Adrenal gland (tissue), 12 donors: ENCODE data around the gene ASPN. TPM values are rescaled to one million over a fixed set of nuclear protein-coding genes. Genes with fewer than 3 reads are reported as not detected.

Source experiments
- DNase-seq, 7 donors: peaks; one replicate each; pipeline ENCODE4 v3.0.0-alpha.2; 2019 to 2020
- H3K27ac ChIP-seq, 5 donors: fragments of 200-600 bp; sonication (generic) in 4 of 5; 1 replicate in 3 of 5; 2 replicates in 2 of 5; pipeline versions ENCODE4 v1.5.1 to v1.8.0; 2016 to 2020; ENCODE audit warnings: mild to moderate bottlenecking in 1 of 5
- H3K27me3 ChIP-seq: fragments of 200-600 bp; 2 replicates; pipeline ENCODE4 v1.8.0; 2021
- H3K36me3 ChIP-seq, 2 donors: fragments of 200-600 bp; replicated peaks in 1 of 2; 1 replicate in 1 of 2; 2 replicates in 1 of 2; pipeline versions ENCODE4 v1.5.1 to v1.8.0; 2018 to 2022
- H3K4me1 ChIP-seq, 2 donors: fragments of 200-600 bp; replicated peaks in 1 of 2; 1 replicate in 1 of 2; 2 replicates in 1 of 2; pipeline versions ENCODE4 v1.5.1 to v1.8.0; 2018 to 2021
- H3K4me3 ChIP-seq, 4 donors: fragments of 200-600 bp; sonication (generic) in 3 of 4; one replicate each; pipeline ENCODE4 v1.5.1; 2016 to 2018
- H3K9me3 ChIP-seq, 3 donors: fragments of 200-600 bp; sonication (generic) in 1 of 3; replicated peaks in 1 of 3; 1 replicate in 2 of 3; 2 replicates in 1 of 3; pipeline versions ENCODE4 v1.5.1 to v1.8.0; 2016 to 2021
- POLR2A ChIP-seq, 2 donors: fragments of 450-650 bp; IDR thresholded peaks; one replicate each; pipeline ENCODE4 v1.6.1; 2017; ENCODE audit warnings: antibody characterized with exemption in 2 of 2, mild to moderate bottlenecking in 2 of 2, moderate library complexity in 1 of 2
- WGBS, 4 donors: extraction: QIAGEN DNeasy Blood & Tissue Kit in 2 of 4; methylation state at CpG; one replicate each; pipeline versions ENCODE4 v1.1.5 to v1.1.7; 2013 to 2017; 5-methylcytosine and 5-hydroxymethylcytosine counted together
- intact Hi-C, 2 donors: fragments of 100-400 bp; cut with DNase I; formaldehyde crosslinking; loops; one replicate each; pipeline versions ENCODE4 v1.14.1 to v1.15.0; 2022 to 2023
- polyA plus RNA-seq, 3 donors: library from polyadenylated mRNA; stranded (reverse); fragments of 200-250 nt in 2 of 3; fragments of 350-450 nt in 1 of 3; fragmentation: Illumina TruSeq in 1 of 3; extraction: RNeasy Lipid Tissue Mini Kit (QIAGEN cat#74804) in 1 of 3; gene quantifications; one replicate each; pipeline ENCODE4 v1.2.3, GENCODE V29; 2013 to 2014
- total RNA-seq, 9 donors: library from RNA; depleted of rRNA in 4 of 9; stranded (reverse); fragments of >200 nt in 4 of 9; fragments of 120-200 nt in 1 of 9; fragmentation: NEBNext Ultra II Directional in 1 of 9; extraction: Animal tissue kit (Norgen Biotek cat#: 25700) in 1 of 9; gene quantifications; one replicate each; pipeline versions ENCODE4 v1.1.0 to v1.2.4, GENCODE V29; 2013 to 2023
- TF ChIP-seq, protein P1 (sequence below), 6 experiments: fragments of 450-650 bp in 4 of 6; fragments of 200-600 bp in 2 of 6; sonication (generic) in 1 of 6; IDR thresholded peaks; 1 replicate in 5 of 6; 2 replicates in 1 of 6; pipeline versions ENCODE4 v1.5.1 to v1.8.0; 2016 to 2021; ENCODE audit warnings: antibody characterized with exemption in 6 of 6, mild to moderate bottlenecking in 2 of 6, moderate library complexity in 1 of 6
- donor health status: healthy with polysubstance abuse.
- donor health status: Bipolar disorder and iron deficiency.
- donor health status: DM: yes; HTN: yes; CAD: no.
- donor health status: DM: no; HTN: no; CAD: no.
- donor health status: DM: no; HTN: no; CAD: no.
- donor health status: DM: yes; HTN: yes; CAD: no.

Gene ASPN
- total and polyA plus RNA-seq, 12 donors: 1.7 to 12.4 (median 5.4) TPM

DNA sequence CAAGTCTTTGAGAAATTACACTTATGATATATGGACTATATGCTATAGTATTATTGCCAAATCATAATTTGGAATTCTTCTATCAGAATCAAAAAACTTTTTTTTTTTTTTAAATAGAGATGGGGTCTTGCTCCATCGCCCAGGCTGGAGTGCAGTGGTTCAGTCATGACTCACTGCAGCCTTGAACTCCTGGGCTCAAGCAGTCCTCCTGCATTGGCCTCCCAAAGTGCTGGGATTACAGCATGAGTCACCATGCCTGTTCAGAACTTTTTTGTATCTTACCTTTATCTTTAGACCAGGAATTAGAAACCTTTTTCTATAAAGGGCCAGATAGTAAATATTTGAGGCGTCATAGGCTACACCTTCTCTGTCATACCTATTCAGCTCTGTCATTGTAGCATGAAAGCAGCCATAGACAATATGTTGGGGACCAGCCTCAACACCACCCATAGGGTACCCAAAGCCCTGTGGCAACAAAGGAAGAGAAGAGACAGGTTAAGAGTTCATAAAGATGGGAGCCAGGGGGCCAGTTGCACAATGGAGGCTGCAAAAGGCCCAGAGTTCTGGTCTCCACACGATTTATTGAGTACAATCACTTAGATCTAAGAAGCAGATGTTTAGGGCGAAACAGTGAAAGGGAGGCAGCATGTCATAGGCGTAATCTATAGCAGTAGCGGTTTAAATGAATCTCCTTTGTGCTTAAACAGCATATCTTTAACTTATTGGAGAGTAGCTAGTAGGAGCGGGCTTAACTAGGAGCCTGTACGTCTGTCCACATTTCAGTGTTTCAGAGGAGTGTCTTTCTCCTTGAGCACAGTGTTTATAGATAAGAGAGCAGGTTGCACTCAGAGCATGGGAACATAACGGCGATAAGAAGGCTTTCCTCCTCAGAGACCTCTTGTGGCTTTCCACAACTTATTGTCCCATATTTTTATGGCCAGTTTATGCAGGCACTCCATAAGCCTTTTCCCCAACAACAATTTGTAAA lies 41.0 kb upstream of the ASPN start:
- TF ChIP-seq, protein P1, sequence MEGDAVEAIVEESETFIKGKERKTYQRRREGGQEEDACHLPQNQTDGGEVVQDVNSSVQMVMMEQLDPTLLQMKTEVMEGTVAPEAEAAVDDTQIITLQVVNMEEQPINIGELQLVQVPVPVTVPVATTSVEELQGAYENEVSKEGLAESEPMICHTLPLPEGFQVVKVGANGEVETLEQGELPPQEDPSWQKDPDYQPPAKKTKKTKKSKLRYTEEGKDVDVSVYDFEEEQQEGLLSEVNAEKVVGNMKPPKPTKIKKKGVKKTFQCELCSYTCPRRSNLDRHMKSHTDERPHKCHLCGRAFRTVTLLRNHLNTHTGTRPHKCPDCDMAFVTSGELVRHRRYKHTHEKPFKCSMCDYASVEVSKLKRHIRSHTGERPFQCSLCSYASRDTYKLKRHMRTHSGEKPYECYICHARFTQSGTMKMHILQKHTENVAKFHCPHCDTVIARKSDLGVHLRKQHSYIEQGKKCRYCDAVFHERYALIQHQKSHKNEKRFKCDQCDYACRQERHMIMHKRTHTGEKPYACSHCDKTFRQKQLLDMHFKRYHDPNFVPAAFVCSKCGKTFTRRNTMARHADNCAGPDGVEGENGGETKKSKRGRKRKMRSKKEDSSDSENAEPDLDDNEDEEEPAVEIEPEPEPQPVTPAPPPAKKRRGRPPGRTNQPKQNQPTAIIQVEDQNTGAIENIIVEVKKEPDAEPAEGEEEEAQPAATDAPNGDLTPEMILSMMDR (IDR thresholded peaks at IDR 0.05): no peak
- no peak for TF ChIP-seq POLR2A (IDR thresholded peaks at IDR 0.05)
- Histone ChIP-seq H3K4me1 (no peaks in the 10 kb centered on the region), H3K9me3 (no peaks in the 10 kb centered on the region), H3K27me3 (no peaks in the 10 kb centered on the region), H3K36me3 (no peaks in the 10 kb centered on the region), H3K27ac (no peak overlapping the region), H3K4me3 (no peak overlapping the region)
- WGBS, 4 donors: 67 to 75% (median 72%) methylated on average over 10 of the region's 10 CpGs
- DNase-seq: peak in 5 of 7 donors; percentile 25 to 49 (median 32)
- intact Hi-C loops: no loop called here

DNA sequence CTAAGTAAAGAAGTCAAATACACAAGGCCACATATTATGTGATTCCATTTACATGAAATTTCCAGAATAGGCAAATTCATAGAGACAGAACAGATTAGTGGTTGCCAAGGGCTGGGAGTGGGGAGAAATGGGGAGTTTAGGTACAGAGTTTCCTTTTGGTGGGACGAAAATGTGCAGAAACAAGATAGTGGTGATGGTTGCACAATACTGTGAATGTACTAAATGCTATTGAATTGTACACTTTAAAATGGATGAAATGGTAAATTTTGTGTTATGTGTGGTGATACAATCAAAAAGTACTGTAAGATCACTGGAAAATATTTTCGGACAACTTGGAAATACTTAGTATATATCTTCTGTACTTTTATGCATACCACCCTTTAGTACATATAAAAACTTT lies 38.5 kb upstream of the ASPN start:
- TF ChIP-seq, protein P1 (IDR thresholded peaks at IDR 0.05): no peak
- TF ChIP-seq POLR2A (IDR thresholded peaks at IDR 0.05): no peak
- DNase-seq: no peak
- 92 to 93% (median 93%) methylated on average over 2 of the region's 2 CpGs for WGBS, 4 donors
- Histone ChIP-seq H3K27me3 (no peaks in the 10 kb centered on the region), H3K4me1 (no peaks in the 10 kb centered on the region), H3K27ac (no peak overlapping the region), H3K36me3 (no peaks in the 10 kb centered on the region), H3K4me3 (no peak overlapping the region), H3K9me3 (no peaks in the 10 kb centered on the region)
- intact Hi-C loops: no loop called here

DNA sequence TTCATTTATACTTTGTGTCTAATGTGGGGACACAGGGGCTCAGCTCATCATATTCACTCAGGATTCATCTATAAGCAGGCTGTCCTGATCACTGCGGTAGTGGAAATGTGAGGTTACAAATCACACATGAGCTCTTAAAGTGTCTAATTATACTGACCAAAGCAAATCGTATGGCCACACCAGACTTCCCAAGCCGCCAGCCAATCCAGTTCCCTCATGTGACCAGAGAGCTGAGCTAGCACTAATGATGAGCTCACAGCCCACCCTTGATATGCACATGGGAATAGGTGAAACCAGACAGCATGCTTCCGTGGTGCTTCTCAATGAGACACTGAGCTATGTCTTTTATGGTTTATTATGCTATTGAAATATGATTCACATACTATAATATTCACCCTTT lies 35.9 kb upstream of the ASPN start:
- Histone ChIP-seq H3K9me3 (no peaks in the 10 kb centered on the region), H3K36me3 (no peaks in the 10 kb centered on the region), H3K4me1 (no peaks in the 10 kb centered on the region), H3K27ac (no peak overlapping the region), H3K27me3 (no peaks in the 10 kb centered on the region), H3K4me3 (no peak overlapping the region)
- 86 to 94% (median 91%) methylated on average over 3 to 4 of the region's 4 CpGs for WGBS, 4 donors
- DNase-seq: no peak
- intact Hi-C loops: no loop called here
- TF ChIP-seq POLR2A (IDR thresholded peaks at IDR 0.05): no peak
- TF ChIP-seq, protein P1 (IDR thresholded peaks at IDR 0.05): no peak

DNA sequence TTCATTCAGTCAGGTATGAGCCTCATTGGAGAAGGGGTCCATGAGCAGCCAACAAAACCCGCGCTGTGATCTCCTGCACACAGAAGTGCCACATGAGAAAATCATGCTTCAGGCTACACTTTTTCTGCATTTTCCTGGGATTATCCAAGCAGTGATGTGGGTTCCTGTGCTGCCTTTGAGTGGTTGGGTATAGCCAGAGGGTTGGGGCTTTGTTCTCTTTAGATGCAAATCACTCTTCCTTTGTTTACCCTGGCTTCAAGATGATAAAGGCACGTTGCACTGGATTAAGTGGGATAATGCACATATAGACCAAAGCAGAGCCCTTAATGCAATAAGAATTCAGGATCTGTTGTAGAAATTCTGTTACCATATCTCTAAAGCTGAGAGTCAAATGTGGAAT lies 34.7 kb upstream of the ASPN start:
- Histone ChIP-seq H3K9me3 (no peaks in the 10 kb centered on the region), H3K27ac (no peak overlapping the region), H3K4me1 (no peaks in the 10 kb centered on the region), H3K27me3 (no peaks in the 10 kb centered on the region), H3K4me3 (no peak overlapping the region), H3K36me3 (no peaks in the 10 kb centered on the region)
- DNase-seq: no peak
- no peak for TF ChIP-seq POLR2A (IDR thresholded peaks at IDR 0.05)
- intact Hi-C loops: no loop called here
- 79 to 88% (median 86%) methylated on average over 3 of the region's 3 CpGs for WGBS, 4 donors
